HG03342 (cell line): ENCODE measurements around the gene SIRPG.
"Not testable (repeated sequence)": the region's sequence is repeated elsewhere in the genome, so short reads cannot be mapped to it uniquely, and the experiment has no call there.

ENCODE experiments used
- ATAC-seq: cut with Tn5 transposase; IDR thresholded peaks from one replicate; pipeline ENCODE4 v1.9.1; 2021; ENCODE audit warnings: mild to moderate bottlenecking, moderate library complexity; ENCODE audit not compliant: unreplicated experiment

The SIRPG gene

DNA sequence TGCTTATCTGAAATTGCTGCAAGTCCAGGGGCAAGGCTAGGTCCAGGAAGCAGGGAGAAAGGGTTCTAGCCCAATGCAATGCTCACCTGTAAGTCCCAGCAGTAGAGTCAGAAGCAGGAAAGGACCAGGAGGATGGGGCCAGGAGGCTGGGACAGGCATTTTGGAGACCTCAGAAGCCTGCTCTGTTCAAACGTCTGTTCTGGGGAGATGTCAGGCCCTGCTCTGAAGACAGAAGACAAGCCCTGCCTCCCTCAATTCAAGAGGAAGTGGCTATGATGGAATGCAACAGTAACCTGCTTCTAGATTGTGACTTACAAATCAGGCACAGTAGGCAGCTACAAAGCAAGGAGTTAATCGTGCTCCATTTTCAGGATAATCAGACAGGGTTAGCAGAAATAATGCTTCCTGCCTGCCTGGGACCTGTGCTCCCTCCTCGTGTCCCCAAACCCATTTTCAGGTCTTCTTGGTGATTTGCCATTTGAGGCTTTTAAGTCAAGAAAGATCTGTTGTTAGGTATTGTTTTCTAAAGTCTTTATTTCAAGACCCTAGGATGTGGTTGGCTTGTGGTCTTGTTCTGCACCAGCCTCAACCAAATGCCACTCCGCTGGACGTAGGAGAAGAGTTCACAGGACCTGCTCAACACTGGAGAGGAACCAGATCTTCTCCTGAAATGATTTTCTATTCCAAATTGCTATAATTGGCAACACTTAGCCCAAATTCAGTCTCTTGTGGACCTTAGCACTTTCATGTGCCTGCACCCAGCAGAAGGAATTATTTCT is at the start of gene SIRPG:
TSS of gene SIRPG (minus strand) at position 224 of the 779 bp plus-strand sequence. CDS start at position 159, 65 bp downstream.
- ATAC-seq, result no peak

DNA sequence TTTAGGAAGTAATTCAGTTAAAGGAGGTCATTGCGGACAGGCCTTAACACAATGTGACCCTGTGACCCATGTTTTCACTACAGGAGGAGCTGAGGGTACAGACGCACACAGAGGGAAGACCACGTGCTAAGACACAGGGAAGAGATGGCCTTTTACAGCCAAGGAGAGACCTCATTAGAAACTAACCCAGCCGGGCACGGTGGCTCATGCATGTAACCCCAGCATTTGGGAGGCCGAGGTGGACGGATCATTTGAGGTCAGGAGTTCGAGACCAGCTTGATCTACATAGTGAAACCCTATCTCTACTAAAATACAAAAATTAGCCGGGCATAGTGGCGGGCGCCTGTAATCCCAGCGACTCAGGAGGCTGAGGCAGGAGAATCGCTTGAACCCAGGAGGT is 49.3 kb upstream of the SIRPG start:
- ATAC-seq, result not testable (repeated sequence)

DNA sequence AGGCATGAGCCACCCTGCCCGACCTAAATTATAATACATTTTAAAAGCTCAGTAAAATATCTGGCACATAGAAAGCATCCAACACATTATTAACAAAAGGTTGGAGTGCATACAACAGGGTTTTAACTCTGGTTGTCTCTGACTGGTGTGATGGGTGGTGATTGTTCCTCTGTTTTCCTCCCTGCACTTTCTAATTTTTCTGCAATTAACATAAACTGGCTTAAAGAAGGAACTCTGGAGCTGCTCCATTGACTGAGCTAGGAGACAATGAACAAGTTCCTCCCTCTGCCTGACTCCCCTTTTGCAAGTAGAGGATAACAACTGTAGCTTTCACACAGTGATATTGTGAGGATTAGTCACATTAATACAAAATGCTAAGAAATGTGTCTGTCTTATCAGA is 48.5 kb upstream of the SIRPG start:
- no peak for ATAC-seq

DNA sequence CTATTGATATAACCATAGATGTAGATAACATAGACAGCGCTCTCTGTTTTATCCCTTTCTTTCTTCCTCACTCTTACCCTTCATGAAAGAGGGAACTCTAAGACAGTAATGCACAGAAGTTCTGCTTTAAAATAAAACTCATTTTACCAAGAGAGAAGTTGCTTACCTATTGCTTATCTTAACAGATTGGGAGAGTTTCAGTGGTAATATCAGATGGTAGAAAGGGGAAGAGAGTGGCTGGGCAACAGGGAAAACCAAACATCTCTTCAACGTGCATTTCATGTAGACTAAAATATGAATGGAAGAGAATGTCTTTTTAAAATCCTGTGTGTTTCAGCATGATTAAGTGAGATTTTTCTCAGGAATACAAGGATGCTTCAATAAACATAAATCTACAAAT is 45.3 kb upstream of the SIRPG start:
- ATAC-seq, result no peak

DNA sequence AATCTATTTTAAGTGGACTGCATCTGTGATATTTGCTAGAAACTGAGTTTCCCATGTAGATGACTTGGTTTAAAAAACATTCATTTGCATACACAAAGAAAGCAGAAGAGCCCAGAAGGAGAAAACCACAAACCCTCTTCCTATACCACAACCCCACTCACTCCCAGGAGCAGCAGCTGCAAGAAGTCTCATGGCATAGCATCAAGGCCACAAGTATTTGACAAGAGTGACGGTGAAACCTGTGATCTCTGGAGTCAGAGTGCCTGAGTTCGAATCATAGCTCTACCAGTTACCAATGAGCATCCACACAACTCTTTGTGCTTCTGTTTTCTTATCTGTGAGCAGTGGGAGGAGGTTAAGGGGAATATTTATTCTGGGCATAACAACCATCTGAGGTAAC is 44.7 kb upstream of the SIRPG start:
- no peak for ATAC-seq

DNA sequence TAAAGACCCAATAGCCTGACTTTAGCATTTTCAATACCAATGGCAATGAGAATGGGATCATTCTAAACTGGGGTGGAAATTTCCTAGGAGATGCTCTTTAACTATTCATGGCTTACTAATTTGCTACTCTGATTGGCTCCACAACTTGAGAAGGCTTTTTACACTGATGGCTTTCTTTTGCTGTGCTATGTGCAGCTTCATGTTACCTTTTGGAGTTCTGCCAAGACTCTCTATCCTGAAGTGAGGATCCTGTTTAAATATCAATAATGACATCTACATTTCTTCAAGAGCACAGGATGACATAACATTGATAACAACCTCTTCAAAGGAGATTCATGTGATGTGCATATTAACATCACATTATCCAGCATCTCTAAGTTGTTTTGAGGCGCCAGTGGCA is 43.4 kb upstream of the SIRPG start:
- ATAC-seq, result no peak

DNA sequence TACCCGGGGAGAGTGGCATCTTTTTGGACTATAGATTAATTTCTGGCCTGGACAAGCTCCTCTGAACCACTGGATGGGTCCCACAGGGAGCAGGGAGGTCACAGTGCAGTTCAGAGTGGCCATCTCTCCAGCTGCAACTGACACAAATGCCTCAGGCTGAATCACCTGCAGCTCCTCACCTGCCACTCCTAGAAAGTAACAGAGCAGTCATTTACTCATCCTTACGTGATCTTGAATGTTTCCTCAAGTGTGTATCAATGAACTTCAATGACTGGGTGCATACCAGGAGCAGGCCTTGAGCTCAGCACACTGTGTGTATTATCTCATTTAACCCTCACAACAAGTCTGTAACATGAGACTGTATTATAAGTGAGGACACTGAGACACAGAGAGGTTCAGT is 40.0 kb upstream of the SIRPG start:
- no peak for ATAC-seq

DNA sequence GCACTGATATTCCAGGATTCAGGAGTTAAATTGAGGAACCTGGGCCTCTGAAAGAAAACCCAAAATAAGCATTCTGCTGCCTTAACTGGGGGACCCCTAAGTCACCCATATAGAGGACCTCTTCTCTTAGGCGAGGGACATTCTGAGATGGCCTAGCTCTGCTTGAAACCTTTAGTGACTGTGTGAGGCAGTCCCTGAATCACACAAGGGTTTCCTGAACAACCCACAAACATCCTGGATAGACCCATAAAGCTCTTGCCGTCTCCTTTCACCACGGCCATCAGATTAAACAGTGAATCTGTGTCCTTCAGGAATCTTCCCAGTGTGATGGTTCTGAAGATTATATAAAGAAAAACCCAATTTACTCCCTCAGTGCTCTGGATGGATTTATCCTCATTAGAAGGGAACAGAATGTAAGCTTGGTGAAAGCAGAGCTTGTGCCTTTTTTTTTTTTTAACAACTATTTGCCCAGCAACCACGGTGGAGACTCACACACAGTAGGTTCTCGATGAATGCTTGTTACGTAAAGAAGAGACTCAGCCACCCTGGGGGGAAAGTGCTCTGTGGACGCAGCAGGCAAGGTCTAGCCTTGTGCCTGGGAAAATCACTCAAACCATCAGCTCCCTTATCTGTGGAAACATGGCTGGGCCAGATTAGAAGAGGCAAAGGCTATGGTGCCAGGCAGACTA is 39.1 kb upstream of the SIRPG start:
- no peak for ATAC-seq

DNA sequence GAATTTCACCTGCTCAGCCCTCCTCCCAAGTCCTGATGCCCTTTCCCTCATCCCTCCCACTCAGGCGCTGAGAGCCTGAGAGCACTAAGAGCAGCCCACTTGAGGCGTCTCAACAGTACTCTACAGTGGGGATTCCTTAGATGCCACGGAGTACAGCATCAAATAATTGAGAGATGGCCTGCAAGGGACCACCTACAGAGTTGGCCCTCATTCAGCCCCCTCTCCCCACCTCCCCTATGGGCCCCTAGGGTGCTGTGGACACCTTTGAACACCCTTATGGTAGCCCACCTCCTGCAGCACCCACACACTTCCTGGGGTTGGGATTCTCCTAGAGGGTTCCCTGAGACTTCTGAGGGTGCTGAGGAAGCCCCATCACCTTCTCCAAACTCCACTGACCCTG is 37.1 kb upstream of the SIRPG start:
- ATAC-seq, result no peak

DNA sequence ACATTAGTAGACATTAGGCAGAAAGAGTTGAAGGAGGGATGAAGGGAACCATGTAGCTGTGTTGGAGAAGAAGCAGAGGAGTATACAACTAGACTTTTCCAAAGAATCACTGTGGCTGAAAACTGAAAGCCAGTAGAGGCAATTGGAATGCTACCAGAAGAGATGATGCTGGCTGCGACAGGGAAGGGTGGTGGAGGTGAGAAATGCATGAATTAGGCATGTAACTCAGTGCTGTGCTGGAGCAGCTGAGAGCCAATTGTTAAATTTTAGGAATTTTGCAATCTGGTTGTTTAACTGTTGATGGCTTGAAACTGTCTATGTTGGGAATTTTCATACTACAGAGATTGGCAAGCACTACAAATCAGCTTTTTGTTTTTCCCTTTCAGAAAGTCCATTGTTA is 35.8 kb upstream of the SIRPG start:
- no peak for ATAC-seq

DNA sequence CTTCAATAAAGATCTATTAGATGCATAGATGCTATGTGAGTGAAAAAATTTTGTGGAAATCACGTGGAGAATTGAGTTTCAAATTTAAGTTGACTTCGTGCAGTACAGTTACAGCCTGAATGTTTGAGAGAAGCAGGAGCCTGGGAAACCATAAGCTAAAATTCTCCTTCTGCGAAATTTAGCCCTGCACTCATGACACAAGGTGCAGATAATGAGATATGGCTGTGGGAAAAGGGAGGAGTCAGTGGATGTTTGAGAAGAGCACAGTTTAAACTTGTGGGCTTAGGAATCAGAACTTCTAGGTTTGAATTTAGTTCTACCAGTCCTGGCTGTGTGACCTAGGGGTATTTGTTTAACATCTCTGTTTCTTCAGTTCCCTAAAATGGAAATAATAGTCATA is 32.1 kb upstream of the SIRPG start:
- ATAC-seq, result no peak

DNA sequence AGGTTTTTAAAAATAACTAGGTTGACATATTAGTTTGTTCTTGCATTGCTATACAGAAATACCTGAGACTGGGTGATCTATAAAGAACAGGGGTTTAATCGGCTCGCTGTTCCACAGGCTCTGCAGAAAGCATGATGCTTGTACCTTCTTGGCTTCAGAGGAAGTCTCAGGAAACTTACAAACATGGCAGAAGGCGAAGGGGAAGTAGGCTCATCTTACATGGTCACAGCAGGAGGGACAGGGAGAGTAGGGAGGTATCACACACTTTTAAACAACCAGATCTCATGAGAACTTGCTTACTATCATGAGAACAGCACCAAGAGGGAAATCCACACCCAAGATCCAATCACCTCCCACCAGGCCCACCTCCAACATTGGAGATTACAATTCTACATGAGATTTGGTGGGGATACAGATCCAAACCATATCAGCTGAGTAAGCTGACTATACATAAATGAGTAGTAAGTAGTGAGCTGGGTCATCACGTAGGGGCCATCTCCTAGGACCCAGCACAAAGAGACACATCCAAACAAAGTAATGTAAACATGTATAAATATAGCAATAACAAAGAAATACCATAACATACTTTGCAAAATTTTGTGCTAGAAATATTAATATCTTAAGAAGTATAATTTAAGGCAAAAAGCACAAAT is 31.4 kb upstream of the SIRPG start:
- no peak for ATAC-seq

DNA sequence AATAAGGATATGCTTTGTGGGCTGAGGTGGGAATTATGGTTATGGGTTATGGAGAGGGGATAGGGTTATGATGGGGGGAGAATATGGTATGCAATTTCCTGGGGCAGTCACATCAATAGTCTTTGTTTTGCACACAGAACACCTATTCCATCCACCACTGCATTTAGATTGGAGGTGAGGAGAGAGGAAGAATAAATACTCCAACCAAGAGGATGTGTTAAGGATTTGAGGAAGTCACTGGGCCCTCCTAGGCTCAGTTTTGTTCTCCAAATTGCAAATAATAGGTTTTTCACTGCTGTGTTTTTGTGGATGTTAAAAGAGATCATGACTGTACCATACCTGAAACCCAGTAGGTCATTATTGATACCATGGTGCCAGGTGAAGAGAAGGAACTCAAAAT is 29.5 kb upstream of the SIRPG start:
- ATAC-seq, result no peak

DNA sequence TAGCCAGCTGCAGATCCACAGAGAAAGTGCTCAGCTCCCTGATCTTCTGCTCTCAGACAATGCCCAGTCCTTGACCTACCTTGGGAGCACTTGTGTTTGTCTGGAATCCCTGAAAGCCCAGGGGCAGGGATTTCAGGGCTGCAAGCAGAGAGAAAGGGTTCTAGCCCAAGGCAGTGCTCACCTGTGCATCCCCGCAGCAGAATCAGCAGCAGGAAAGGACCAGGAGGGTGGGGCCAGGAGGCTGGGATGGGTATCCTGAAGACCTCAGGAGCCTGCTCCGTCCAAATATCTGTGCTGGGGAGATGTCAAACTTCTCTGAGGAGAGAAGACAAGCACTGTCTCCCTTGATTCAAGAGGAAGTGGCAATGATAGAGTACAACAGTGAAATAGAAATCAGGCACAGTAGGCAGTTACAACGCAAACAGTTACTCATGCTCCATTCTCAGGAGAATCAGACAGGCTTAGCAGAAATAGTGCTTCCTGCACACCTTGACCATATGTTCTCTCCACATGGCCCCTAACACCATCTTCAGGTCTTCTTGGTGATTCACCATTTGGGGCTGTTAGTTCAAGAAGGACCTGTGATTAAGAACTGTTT is 28.7 kb upstream of the SIRPG start:
- ATAC-seq, result no peak

DNA sequence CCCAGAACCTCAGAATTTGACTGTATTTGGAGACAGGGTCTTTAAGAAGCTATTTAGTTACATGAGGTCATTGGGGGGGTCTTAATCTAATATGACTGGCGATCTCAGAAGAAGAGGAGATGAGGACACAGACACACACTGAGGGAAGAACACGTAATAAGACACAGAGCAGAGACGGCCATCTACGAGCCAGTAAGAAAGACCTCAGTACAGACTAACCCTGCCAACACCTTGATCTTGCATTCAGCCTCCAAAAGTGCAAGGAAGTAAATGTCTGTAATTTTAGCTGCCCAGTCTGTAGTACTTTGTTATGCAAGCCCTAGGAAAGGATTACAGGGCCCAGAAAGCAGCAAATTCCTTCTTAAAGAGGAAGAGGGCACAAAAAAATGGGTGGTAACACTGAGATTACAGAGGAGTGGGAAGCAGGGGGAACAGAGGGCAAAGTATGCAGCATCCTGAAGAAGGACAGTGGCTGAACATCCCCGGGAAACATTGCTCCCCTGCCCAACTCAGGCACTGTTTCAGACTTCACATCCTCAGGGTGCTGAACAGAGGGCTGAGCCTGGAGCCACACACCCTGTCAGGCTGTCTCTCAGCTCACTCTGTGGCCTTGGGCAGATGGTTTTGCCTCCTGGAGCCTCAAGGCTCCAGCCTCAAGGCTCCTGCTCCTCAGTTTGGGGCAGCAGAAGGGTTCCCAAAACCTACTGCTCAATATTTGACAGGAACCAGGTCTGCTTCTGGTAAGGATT is 27.9 kb upstream of the SIRPG start:
- ATAC-seq, result no peak

DNA sequence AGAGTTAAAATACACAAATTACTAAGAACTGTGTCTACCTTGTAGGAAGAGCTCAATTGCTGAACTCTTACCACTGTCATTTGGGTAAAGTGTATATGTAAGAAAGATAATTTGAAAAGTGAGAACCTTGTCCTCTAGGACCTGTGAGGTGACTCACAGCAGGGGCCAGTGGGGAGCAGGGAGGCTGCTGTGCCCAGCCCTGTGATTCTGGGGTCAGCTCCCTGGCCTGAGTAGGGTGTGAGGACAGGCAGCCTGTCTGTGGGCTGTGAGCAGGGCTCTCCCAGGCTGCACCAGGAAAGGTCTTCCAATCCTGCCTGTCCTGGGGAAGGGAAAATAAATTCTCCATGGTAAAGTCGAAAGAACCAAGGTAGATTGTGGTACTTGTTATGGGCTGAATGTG is 27.3 kb upstream of the SIRPG start:
- ATAC-seq, result no peak

DNA sequence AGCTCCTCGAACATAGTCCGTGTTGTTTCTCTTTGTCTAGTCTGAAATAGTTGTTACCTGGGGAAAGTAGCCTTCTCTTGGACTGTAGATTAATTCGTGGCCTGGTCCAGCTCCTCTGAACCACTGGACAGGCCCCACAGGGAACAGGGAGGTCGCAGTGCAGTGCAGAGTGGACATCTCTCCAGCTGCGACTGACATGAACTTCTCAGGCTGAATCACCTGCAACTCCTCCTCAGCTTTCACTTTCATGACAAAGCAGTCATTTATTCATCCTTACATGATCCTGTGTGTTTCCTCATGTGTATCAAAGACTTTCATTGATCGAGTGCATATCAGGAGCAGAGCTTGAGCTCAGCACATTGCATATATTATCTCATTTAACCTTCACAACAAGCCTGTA is 19.1 kb upstream of the SIRPG start:
- no peak for ATAC-seq

DNA sequence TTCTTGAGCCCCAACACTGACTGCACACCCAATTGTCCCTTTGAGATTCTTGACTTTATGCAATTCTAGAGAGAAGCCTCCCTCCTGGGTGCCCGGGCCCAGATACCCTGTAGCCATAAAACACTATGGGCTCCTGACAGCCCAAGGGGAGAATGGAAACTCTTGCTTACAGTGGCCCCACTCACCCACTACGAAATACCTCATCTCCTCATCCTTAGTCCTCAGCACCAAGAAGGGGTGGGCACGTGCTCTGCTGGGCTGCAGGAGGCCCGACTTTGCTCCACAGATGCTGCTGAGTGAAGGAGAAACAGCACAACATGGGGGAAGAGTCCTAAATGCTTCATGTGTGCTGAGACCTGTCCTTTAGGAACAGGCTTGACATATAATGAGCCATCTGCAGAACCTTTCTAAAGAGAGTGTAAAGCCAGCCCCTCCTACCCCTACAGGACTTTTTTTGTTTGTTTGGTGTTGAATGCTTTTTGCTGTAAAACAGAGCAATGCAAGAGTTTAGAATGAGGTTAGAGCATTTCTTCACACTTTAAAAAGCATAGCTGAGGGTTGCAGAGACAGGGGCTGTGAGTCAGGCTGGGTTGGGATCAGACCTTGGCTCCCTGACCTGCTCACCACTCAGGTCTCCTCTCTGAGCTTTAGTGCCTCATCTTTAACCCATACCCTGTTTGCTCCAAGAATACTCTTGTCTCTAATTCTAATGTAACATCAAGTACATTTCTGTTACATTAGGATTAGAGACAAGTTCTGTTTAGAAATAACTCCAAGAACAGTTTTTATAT is 17.6 kb upstream of the SIRPG start:
- no peak for ATAC-seq

DNA sequence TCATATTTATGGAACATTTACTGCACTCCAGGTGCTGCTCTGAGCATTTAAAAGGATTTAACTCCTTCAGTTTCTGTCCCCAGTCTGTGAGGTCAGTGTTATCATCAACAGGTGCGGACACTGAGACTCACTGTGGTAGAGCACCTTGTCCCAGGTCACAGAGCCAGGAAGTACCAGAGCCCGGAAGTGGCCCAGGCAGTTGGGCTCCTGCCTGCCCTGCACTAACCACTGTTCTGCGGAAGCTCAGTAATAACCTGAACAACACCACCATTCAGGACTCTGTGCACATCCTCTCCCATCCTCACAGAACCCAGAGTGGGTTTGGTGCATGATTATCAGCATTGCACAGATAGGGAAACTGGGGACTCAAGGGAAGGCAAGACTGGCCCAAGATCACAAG is 16.8 kb upstream of the SIRPG start:
- no peak for ATAC-seq

DNA sequence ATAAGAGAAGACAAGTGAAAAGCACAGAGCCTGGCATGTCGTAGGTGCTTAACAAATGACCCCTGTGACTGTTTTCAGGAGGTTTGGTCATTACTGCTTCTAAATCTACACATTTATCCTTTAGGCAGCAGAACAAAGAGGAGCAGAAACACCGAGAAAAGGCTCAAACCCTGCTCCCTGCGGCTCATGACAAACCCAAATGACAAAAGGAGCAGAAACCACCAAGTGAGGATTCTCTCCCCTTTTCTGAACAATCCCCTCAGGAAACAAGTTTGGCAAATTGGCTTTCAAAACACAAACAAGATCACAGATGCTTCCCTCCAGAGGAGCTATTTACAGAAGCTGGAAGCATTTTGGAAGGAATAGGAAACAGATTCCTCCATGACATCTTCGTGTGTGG is 15.8 kb upstream of the SIRPG start:
- ATAC-seq, result no peak
